Common myeloid progenitor, CD34-positive (primary cell): Measurements from ENCODE around the gene RNF32.
A peak's percentile ranks its signal among the peaks of the same experiment; 100 is the strongest.
"Not testable (repeated sequence)": the region's sequence is repeated elsewhere in the genome, so short reads cannot be mapped to it uniquely, and the experiment has no call there.

Experiments
- CTCF ChIA-PET: fragments of 350-600 bp; sonication (Branson Sonifier 250); formaldehyde crosslinking; loops from one replicate; lab custom pipeline; 2021; ENCODE audit warnings: antibody characterized with exemption; lab: Charles Lee
- POLR2A ChIA-PET: fragments of 350-600 bp; sonication (Branson Sonifier 250); formaldehyde crosslinking; loops from one replicate; lab custom pipeline; 2021; ENCODE audit warnings: antibody characterized with exemption; lab: Charles Lee
- DNase-seq, 3 donors: peaks; one replicate each; pipeline versions ENCODE4 v3.0.0 to v3.0.0-alpha.2; 2013
- H3K27ac ChIP-seq, 2 experiments: 1 replicate in 1 of 2; 2 replicates in 1 of 2; pipeline ENCODE4 v1.7.0; 2013; ENCODE audit warnings: inconsistent platforms in 2 of 2, low read length in 2 of 2, mild to moderate bottlenecking in 2 of 2, low read depth in 1 of 2, moderate library complexity in 1 of 2; ENCODE audit not compliant: severe bottlenecking in 2 of 2, insufficient read depth in 1 of 2, poor library complexity in 1 of 2
- H3K27me3 ChIP-seq, 5 experiments: replicated peaks in 2 of 5; 1 replicate in 3 of 5; 2 replicates in 2 of 5; pipeline versions ENCODE4 v1.6.1 to v1.7.0; 2013; ENCODE audit warnings: low read length in 4 of 5, mild to moderate bottlenecking in 2 of 5, moderate library complexity in 2 of 5, inconsistent platforms in 1 of 5; ENCODE audit not compliant: insufficient read depth in 5 of 5, control insufficient read depth in 4 of 5
- H3K36me3 ChIP-seq, 4 experiments: 1 replicate in 2 of 4; 2 replicates in 2 of 4; pipeline versions ENCODE4 v1.6.1 to v1.7.0; 2013; ENCODE audit warnings: low read length in 3 of 4, control low read depth in 1 of 4, mild to moderate bottlenecking in 1 of 4; ENCODE audit not compliant: control insufficient read depth in 4 of 4, insufficient read depth in 4 of 4
- H3K4me1 ChIP-seq, 4 experiments: 1 replicate in 3 of 4; 2 replicates in 1 of 4; pipeline versions ENCODE4 v1.6.1 to v1.7.1; 2013; ENCODE audit warnings: low read length in 3 of 4, mild to moderate bottlenecking in 3 of 4, control low read depth in 1 of 4, inconsistent platforms in 1 of 4, moderate library complexity in 1 of 4; ENCODE audit not compliant: control insufficient read depth in 4 of 4, insufficient read depth in 4 of 4; ENCODE audit errors: control extremely low read depth in 1 of 4
- H3K4me3 ChIP-seq, 7 experiments: 1 replicate in 4 of 7; 2 replicates in 3 of 7; pipeline versions ENCODE4 v1.5.1 to v1.7.0; 2013; ENCODE audit warnings: mild to moderate bottlenecking in 7 of 7, low read length in 6 of 7, moderate library complexity in 6 of 7, inconsistent platforms in 2 of 7, low read depth in 2 of 7, control low read depth in 1 of 7; ENCODE audit not compliant: insufficient read depth in 4 of 7, control insufficient read depth in 1 of 7; ENCODE audit errors: extremely low read depth in 1 of 7
- H3K9me3 ChIP-seq, 5 experiments: 1 replicate in 4 of 5; 2 replicates in 1 of 5; pipeline versions ENCODE4 v1.6.1 to v1.7.1; 2013; ENCODE audit warnings: low read length in 4 of 5, mild to moderate bottlenecking in 2 of 5, inconsistent platforms in 1 of 5, low read depth in 1 of 5, moderate library complexity in 1 of 5; ENCODE audit not compliant: control insufficient read depth in 4 of 5, insufficient read depth in 2 of 5; ENCODE audit errors: control extremely low read depth in 1 of 5
- WGBS: methylation state at CpG from one replicate; pipeline ENCODE4 v1.1.5; 2013; ENCODE audit not compliant: insufficient coverage; 5-methylcytosine and 5-hydroxymethylcytosine counted together

The RNF32 gene

GRCh38 chr7:156635529-156636385 lies 4.8 kb upstream of the RNF32 start:
- POLR2A ChIA-PET: no interaction called here
- no peak overlapping the region for H3K27ac ChIP-seq
- H3K4me1 ChIP-seq: peaks cover 0 to 11% (median 7%) of the 10 kb centered on the region in 4 experiments
- H3K27me3 ChIP-seq: peaks cover 0 to 2% (median 0%) of the 10 kb centered on the region in 5 experiments
- no peaks in the 10 kb centered on the region for H3K36me3 ChIP-seq
- WGBS: 100% methylated on average over 1 of the region's 7 CpGs
- peaks cover 0 to 15% (median 9%) of the 10 kb centered on the region in 5 experiments for H3K9me3 ChIP-seq
- CTCF ChIA-PET: no interaction called here
- DNase-seq: no peak
- no peak overlapping the region for H3K4me3 ChIP-seq

- DNase-seq, H3K36me3 ChIP-seq, H3K4me3 ChIP-seq, POLR2A ChIA-PET, H3K27ac ChIP-seq, CTCF ChIA-PET: not testable (repeated sequence)
- peaks cover 0 to 15% (median 9%) of the 10 kb centered on the region in 5 experiments for H3K9me3 ChIP-seq
- peaks cover 5 to 20% (median 15%) of the 10 kb centered on the region in 4 experiments for H3K4me1 ChIP-seq
- 96% methylated on average over 5 of the region's 7 CpGs for WGBS
- H3K27me3 ChIP-seq: peaks cover 0 to 15% (median 2%) of the 10 kb centered on the region in 5 experiments
These were observed 3.5 kb upstream of the RNF32 start for GRCh38 chr7:156637093-156637492.

- H3K27me3 ChIP-seq: peaks cover 0 to 24% (median 4%) of the 10 kb centered on the region in 5 experiments
- no peak overlapping the region for H3K27ac ChIP-seq
- H3K36me3 ChIP-seq: no peaks in the 10 kb centered on the region
- peaks cover 5 to 20% (median 15%) of the 10 kb centered on the region in 4 experiments for H3K4me1 ChIP-seq
- ChIA-PET POLR2A (no interaction called here), CTCF (no interaction called here)
- WGBS: 96% methylated on average over 6 of the region's 8 CpGs
- H3K9me3 ChIP-seq: peaks cover 0 to 15% (median 9%) of the 10 kb centered on the region in 5 experiments
- no peak overlapping the region for H3K4me3 ChIP-seq
- DNase-seq: no peak
These were observed 2.0 kb upstream of the RNF32 start for GRCh38 chr7:156638443-156639077.

- POLR2A ChIA-PET: no interaction called here
These were observed 933 bp upstream of the RNF32 start for GRCh38 chr7:156639426-156640256.

GRCh38 chr7:156640949-156641485 lies 443 bp downstream of the RNF32 start:
- Histone ChIP-seq H3K36me3 (no peaks in the 10 kb centered on the region), H3K9me3 (peaks cover 0 to 15% (median 9%) of the 10 kb centered on the region in 5 experiments), H3K4me3 (peak overlapping the region; percentile 42 to 87 (median 77)), H3K27me3 (peaks cover 0 to 31% (median 4%) of the 10 kb centered on the region in 5 experiments), H3K4me1 (peaks cover 5 to 20% (median 15%) of the 10 kb centered on the region in 4 experiments), H3K27ac (peak overlapping the region; percentile 54 to 77)
- under 1% methylated on average over 22 of the region's 30 CpGs for WGBS
- DNase-seq: peak; percentile 54 to 83 (median 72)
- ChIA-PET CTCF (interaction anchor here (0.9 to 1.4 kb wide), 2 partner anchors 9 kb away, joined by 3 to 4 read pairs; no protein-coding TSS in a partner anchor), POLR2A (no interaction called here)

More at GRCh38 chr7:156639426-156640256, 933 bp upstream of the RNF32 start:
- peak overlapping the region in 6 of 7 experiments; percentile 17 to 87 (median 55) for H3K4me3 ChIP-seq
- 55% methylated on average over 52 of the region's 52 CpGs for WGBS
- CTCF ChIA-PET: no interaction called here
- peaks cover 0 to 15% (median 9%) of the 10 kb centered on the region in 5 experiments for H3K9me3 ChIP-seq
- peaks cover 0 to 26% (median 4%) of the 10 kb centered on the region in 5 experiments for H3K27me3 ChIP-seq
- no peaks in the 10 kb centered on the region for H3K36me3 ChIP-seq
- H3K27ac ChIP-seq: peak overlapping the region in 1 of 2 experiments; percentile 77
- peaks cover 5 to 20% (median 15%) of the 10 kb centered on the region in 4 experiments for H3K4me1 ChIP-seq
- DNase-seq: no peak

- CTCF ChIA-PET: no interaction called here
- POLR2A ChIA-PET: no interaction called here
These were observed 1.9 kb downstream of the RNF32 start for GRCh38 chr7:156642306-156643045.

More at GRCh38 chr7:156642306-156643045, 1.9 kb downstream of the RNF32 start:
- Histone ChIP-seq H3K4me1 (peaks cover 5 to 20% (median 15%) of the 10 kb centered on the region in 4 experiments), H3K27ac (no peak overlapping the region), H3K4me3 (no peak overlapping the region), H3K9me3 (peaks cover 0 to 15% (median 9%) of the 10 kb centered on the region in 5 experiments), H3K36me3 (no peaks in the 10 kb centered on the region), H3K27me3 (peaks cover 0 to 31% (median 4%) of the 10 kb centered on the region in 5 experiments)
- no peak for DNase-seq
- 93% methylated on average over 11 of the region's 13 CpGs for WGBS
